H9 (cell line): Measurements from ENCODE around the gene KLRK1. TPM values are rescaled to one million over a fixed set of nuclear protein-coding genes. Genes with fewer than 3 reads are reported as not detected.

Experiments
- DNase-seq: peaks from one replicate; pipeline ENCODE4 v3.0.0-alpha.2; 2017
- H2AFZ ChIP-seq: one replicate; pipeline ENCODE4 v1.6.1; 2013; ENCODE audit warnings: mild to moderate bottlenecking, low read length, control low read depth, moderate library complexity
- H2AK5ac ChIP-seq: 2 replicates; pipeline ENCODE4 v1.6.1; 2013; ENCODE audit warnings: low read length, control low read depth, mixed read lengths; ENCODE audit not compliant: insufficient read length
- H2BK120ac ChIP-seq: one replicate; pipeline ENCODE4 v1.6.1; 2013; ENCODE audit warnings: low read depth, mild to moderate bottlenecking, low read length, control low read depth, inconsistent platforms; ENCODE audit not compliant: poor library complexity, severe bottlenecking
- H2BK12ac ChIP-seq: 2 replicates; pipeline ENCODE4 v1.6.1; 2013; ENCODE audit warnings: low read length, control low read depth, mixed read lengths, low read depth; ENCODE audit not compliant: insufficient read length
- H2BK15ac ChIP-seq: 2 replicates; pipeline ENCODE4 v1.6.1; 2013; ENCODE audit warnings: low read depth, low read length, control low read depth
- H2BK20ac ChIP-seq: one replicate; pipeline ENCODE4 v1.6.1; 2013; ENCODE audit warnings: low read depth, mild to moderate bottlenecking, low read length, control low read depth, inconsistent platforms; ENCODE audit not compliant: poor library complexity, severe bottlenecking
- H2BK5ac ChIP-seq: 2 replicates; pipeline ENCODE4 v1.6.1; 2013; ENCODE audit warnings: low read length, control low read depth, mixed read lengths; ENCODE audit not compliant: insufficient read length
- H3K14ac ChIP-seq: 2 replicates; pipeline ENCODE4 v1.6.1; 2013; ENCODE audit warnings: low read length, control low read depth; ENCODE audit not compliant: insufficient read depth
- H3K18ac ChIP-seq: 2 replicates; pipeline ENCODE4 v1.6.1; 2013; ENCODE audit warnings: low read depth, mild to moderate bottlenecking, mixed read lengths, low read length, control low read depth; ENCODE audit not compliant: insufficient read length
- H3K23ac ChIP-seq: 2 replicates; pipeline ENCODE4 v1.6.1; 2013; ENCODE audit warnings: low read length, control low read depth, mixed read lengths, low read depth; ENCODE audit not compliant: insufficient read length
- H3K23me2 ChIP-seq: 2 replicates; pipeline ENCODE4 v1.6.1; 2013; ENCODE audit warnings: low read depth, mild to moderate bottlenecking, mixed read lengths, low read length, control low read depth; ENCODE audit not compliant: insufficient read length, poor library complexity, severe bottlenecking
- H3K27ac ChIP-seq: 2 replicates; pipeline ENCODE4 v1.5.1; 2013; ENCODE audit warnings: low read length, control low read depth, mixed read lengths, low read depth; ENCODE audit not compliant: insufficient read length
- H3K27me3 ChIP-seq: 2 replicates; pipeline ENCODE4 v1.6.1; 2013; ENCODE audit warnings: low read length, control low read depth, inconsistent platforms; ENCODE audit not compliant: insufficient read depth
- H3K4ac ChIP-seq: 2 replicates; pipeline ENCODE4 v1.6.1; 2013; ENCODE audit warnings: low read depth, mild to moderate bottlenecking, control low read depth, inconsistent platforms, low read length, moderate library complexity
- H3K4me1 ChIP-seq: 2 replicates; pipeline ENCODE4 v1.6.1; 2013; ENCODE audit warnings: low read length, control low read depth, inconsistent platforms; ENCODE audit not compliant: insufficient read depth
- H3K4me2 ChIP-seq: 2 replicates; pipeline ENCODE4 v1.6.1; 2013; ENCODE audit warnings: low read length, control low read depth, mixed read lengths; ENCODE audit not compliant: insufficient read length, insufficient read depth
- H3K56ac ChIP-seq: 2 replicates; pipeline ENCODE4 v1.6.1; 2013; ENCODE audit warnings: low read depth, mild to moderate bottlenecking, mixed read lengths, low read length, control low read depth; ENCODE audit not compliant: insufficient read length
- H3K79me1 ChIP-seq: 2 replicates; pipeline ENCODE4 v1.6.1; 2013; ENCODE audit warnings: low read depth, mild to moderate bottlenecking, moderate library complexity, low read length, control low read depth, inconsistent platforms; ENCODE audit not compliant: insufficient read depth, poor library complexity, severe bottlenecking
- H3K79me2 ChIP-seq: 2 replicates; pipeline ENCODE4 v1.6.1; 2013; ENCODE audit warnings: low read length, control low read depth, inconsistent platforms; ENCODE audit not compliant: insufficient read depth
- H3K9ac ChIP-seq: 2 replicates; pipeline ENCODE4 v1.6.1; 2013; ENCODE audit warnings: low read length, control low read depth, mixed read lengths; ENCODE audit not compliant: insufficient read length; ENCODE audit errors: extremely low read depth
- H3K9me3 ChIP-seq: one replicate; pipeline ENCODE4 v1.6.1; 2013; ENCODE audit warnings: low read depth, low read length, inconsistent platforms; ENCODE audit not compliant: control insufficient read depth
- H3T11ph ChIP-seq: one replicate; pipeline ENCODE4 v1.6.1; 2013; ENCODE audit warnings: mild to moderate bottlenecking, low read length, control low read depth, inconsistent platforms
- H4K20me1 ChIP-seq: one replicate; pipeline ENCODE4 v1.6.1; 2013; ENCODE audit not compliant: control insufficient read depth, insufficient read length, insufficient read depth
- H4K5ac ChIP-seq: 2 replicates; pipeline ENCODE4 v1.6.1; 2013; ENCODE audit warnings: low read depth, mild to moderate bottlenecking, mixed read lengths, low read length, control low read depth; ENCODE audit not compliant: insufficient read length
- H4K8ac ChIP-seq: replicated peaks from 2 replicates; pipeline ENCODE4 v1.6.1; 2013; ENCODE audit warnings: low read length, control low read depth, mixed read lengths, low read depth; ENCODE audit not compliant: insufficient read length
- H4K91ac ChIP-seq: 2 replicates; pipeline ENCODE4 v1.6.1; 2013; ENCODE audit warnings: low read depth, mild to moderate bottlenecking, moderate library complexity, mixed read lengths, low read length, control low read depth; ENCODE audit not compliant: insufficient read length
- H3K27ac Mint-ChIP-seq, 3 experiments: 2 replicates in 2 of 3; 3 replicates in 1 of 3; pipeline ENCODE4 v1.8.0; 2020 to 2021; ENCODE audit warnings: mixed read lengths in 3 of 3, mild to moderate bottlenecking in 1 of 3, moderate library complexity in 1 of 3
- H3K27me3 Mint-ChIP-seq: 2 replicates; pipeline ENCODE4 v1.8.0; 2021; ENCODE audit warnings: low read depth, mild to moderate bottlenecking, moderate library complexity, mixed read lengths
- H3K36me3 Mint-ChIP-seq, 3 experiments: 2 replicates in 2 of 3; 3 replicates in 1 of 3; pipeline ENCODE4 v1.8.0; 2020 to 2021; ENCODE audit warnings: low read depth in 3 of 3, mixed read lengths in 3 of 3; ENCODE audit not compliant: insufficient read depth in 1 of 3
- H3K4me1 Mint-ChIP-seq, 2 experiments: 2 replicates each; pipeline ENCODE4 v1.8.0; 2020; ENCODE audit warnings: mixed read lengths in 2 of 2
- H3K4me3 Mint-ChIP-seq, 2 experiments: 2 replicates in 1 of 2; 3 replicates in 1 of 2; pipeline ENCODE4 v1.8.0; 2020 to 2021; ENCODE audit warnings: mild to moderate bottlenecking in 2 of 2, mixed read lengths in 2 of 2, moderate library complexity in 1 of 2
- H3K9me3 Mint-ChIP-seq, 2 experiments: 2 replicates in 1 of 2; 3 replicates in 1 of 2; pipeline ENCODE4 v1.8.0; 2020; ENCODE audit warnings: mild to moderate bottlenecking in 2 of 2, mixed read lengths in 2 of 2, moderate library complexity in 1 of 2
- total RNA-seq: library from RNA; stranded (reverse); gene quantifications from 2 replicates; pipeline ENCODE4 v1.2.1, GENCODE V29; 2021
- TF ChIP-seq, protein P1 (sequence below): fragments of 200-600 bp; sonication (generic); conservative IDR thresholded peaks from 3 replicates; pipeline ENCODE4 v1.8.0; 2021; ENCODE audit warnings: antibody characterized with exemption, mild to moderate bottlenecking

Gene KLRK1
- total RNA-seq, 1 experiment from 2014 or later, result not detected

DNA sequence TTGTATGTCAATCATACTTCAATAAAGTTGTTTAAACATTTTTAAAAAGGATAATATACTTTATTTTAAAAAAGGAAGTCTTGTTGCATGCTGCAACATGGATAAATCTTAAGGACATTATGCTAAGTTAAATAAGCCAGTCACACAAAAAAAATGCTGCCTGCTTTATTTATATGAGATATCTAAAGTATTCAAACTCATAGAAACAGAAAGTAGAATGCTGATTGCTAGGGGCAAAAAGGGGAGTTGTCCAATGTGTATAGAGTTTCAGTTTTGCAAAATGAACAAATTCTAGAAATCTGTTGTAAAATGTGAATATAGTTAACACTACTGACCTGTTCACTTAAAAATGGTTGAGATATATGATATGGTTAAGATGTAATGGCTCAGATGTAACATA, 11.0 kb upstream of the KLRK1 start:
- H3K14ac ChIP-seq, result no peak overlapping the region

More for the DNA sequence above, 11.0 kb upstream of the KLRK1 start:
- Histone ChIP-seq H3K9me3 (no peaks in the 10 kb centered on the region), H3K79me1 (no peaks in the 10 kb centered on the region), H3K4me2 (no peak overlapping the region), H3K27me3 (no peaks in the 10 kb centered on the region), H4K20me1 (no peaks in the 10 kb centered on the region), H3T11ph (no peak overlapping the region), H4K8ac (no peak overlapping the region), H2AFZ (no peak overlapping the region), H3K4me1 (no peaks in the 10 kb centered on the region; the same call in 1 of the 2 replicates), H2BK12ac (no peak overlapping the region), H2BK20ac (no peak overlapping the region), H4K5ac (no peak overlapping the region), H3K23me2 (no peaks in the 10 kb centered on the region), H2AK5ac (no peak overlapping the region), H2BK120ac (no peak overlapping the region), H3K79me2 (no peaks in the 10 kb centered on the region), H3K23ac (no peak overlapping the region), H4K91ac (no peak overlapping the region), H2BK15ac (no peak overlapping the region), H3K9ac (no peak overlapping the region), H3K4ac (no peak overlapping the region), H3K27ac (no peak overlapping the region), H3K18ac (no peak overlapping the region), H3K56ac (no peak overlapping the region), H2BK5ac (no peak overlapping the region)
- Mint-ChIP-seq H3K9me3 (no peaks in the 10 kb centered on the region; a peak in 1 of 5 replicates), H3K27ac (no peak overlapping the region), H3K4me1 (peaks cover under 1% of the 10 kb centered on the region in 2 experiments; a peak in 3 of 4 replicates), H3K27me3 (no peaks in the 10 kb centered on the region), H3K4me3 (no peak overlapping the region), H3K36me3 (no peaks in the 10 kb centered on the region)
- TF ChIP-seq, protein P1, sequence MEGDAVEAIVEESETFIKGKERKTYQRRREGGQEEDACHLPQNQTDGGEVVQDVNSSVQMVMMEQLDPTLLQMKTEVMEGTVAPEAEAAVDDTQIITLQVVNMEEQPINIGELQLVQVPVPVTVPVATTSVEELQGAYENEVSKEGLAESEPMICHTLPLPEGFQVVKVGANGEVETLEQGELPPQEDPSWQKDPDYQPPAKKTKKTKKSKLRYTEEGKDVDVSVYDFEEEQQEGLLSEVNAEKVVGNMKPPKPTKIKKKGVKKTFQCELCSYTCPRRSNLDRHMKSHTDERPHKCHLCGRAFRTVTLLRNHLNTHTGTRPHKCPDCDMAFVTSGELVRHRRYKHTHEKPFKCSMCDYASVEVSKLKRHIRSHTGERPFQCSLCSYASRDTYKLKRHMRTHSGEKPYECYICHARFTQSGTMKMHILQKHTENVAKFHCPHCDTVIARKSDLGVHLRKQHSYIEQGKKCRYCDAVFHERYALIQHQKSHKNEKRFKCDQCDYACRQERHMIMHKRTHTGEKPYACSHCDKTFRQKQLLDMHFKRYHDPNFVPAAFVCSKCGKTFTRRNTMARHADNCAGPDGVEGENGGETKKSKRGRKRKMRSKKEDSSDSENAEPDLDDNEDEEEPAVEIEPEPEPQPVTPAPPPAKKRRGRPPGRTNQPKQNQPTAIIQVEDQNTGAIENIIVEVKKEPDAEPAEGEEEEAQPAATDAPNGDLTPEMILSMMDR, result no peak
- DNase-seq, result no peak
